Measurements from ENCODE around the gene CCDC27. TPM values are rescaled to one million over a fixed set of nuclear protein-coding genes. Genes with fewer than 3 reads are reported as not detected.

Gene CCDC27
- total and polyA plus RNA-seq, 3 donors from 2014 or later: 10.6 to 28.4 (median 18.3) TPM

GRCh38 chr1:3756394-3756793 is 4.1 kb downstream of the CCDC27 start:
- intact Hi-C loops (cut with DNase I; ENCODE audit: low total_unique reads): no loop called here
- Histone ChIP-seq H3K4me3 (no peak overlapping the region), H3K9me3 (no peaks in the 10 kb centered on the region), H3K36me3 (ENCODE audit: low read depth, missing control alignments) (no peaks in the 10 kb centered on the region), H3K27me3 (no peaks in the 10 kb centered on the region), H3K27ac (no peak overlapping the region), H3K4me1 (no peaks in the 10 kb centered on the region)
- no peak for DNase-seq
- TF ChIP-seq POLR2A (IDR thresholded peaks at IDR 0.05) (no peak), CTCF (IDR thresholded peaks at IDR 0.05) (no peak)
- 76 to 87% methylated on average over 21 of the region's 21 CpGs for WGBS, 2 donors

- Histone ChIP-seq H3K9me3 (no peaks in the 10 kb centered on the region), H3K27ac (no peak overlapping the region), H3K4me3 (no peak overlapping the region), H3K4me1 (no peaks in the 10 kb centered on the region), H3K27me3 (no peaks in the 10 kb centered on the region), H3K36me3 (ENCODE audit: low read depth, missing control alignments) (no peaks in the 10 kb centered on the region)
- 87 to 88% methylated on average over 6 of the region's 6 CpGs for WGBS, 2 donors
- no peak for TF ChIP-seq CTCF (IDR thresholded peaks at IDR 0.05)
- no peak for TF ChIP-seq POLR2A (IDR thresholded peaks at IDR 0.05)
- no peak for DNase-seq
- intact Hi-C loops (cut with DNase I; ENCODE audit: low total_unique reads): no loop called here
These were observed 6.9 kb downstream of the CCDC27 start for GRCh38 chr1:3759164-3759563.

- TF ChIP-seq CTCF (IDR thresholded peaks at IDR 0.05): no peak
- TF ChIP-seq POLR2A (IDR thresholded peaks at IDR 0.05): no peak
- Histone ChIP-seq H3K9me3 (no peaks in the 10 kb centered on the region), H3K27me3 (no peaks in the 10 kb centered on the region), H3K36me3 (ENCODE audit: low read depth, missing control alignments) (no peaks in the 10 kb centered on the region), H3K4me3 (no peak overlapping the region), H3K4me1 (no peaks in the 10 kb centered on the region), H3K27ac (no peak overlapping the region)
- intact Hi-C loops (cut with DNase I; ENCODE audit: low total_unique reads): no loop called here
- DNase-seq: no peak
- WGBS, 2 donors: 69 to 70% methylated on average over 6 of the region's 6 CpGs
These were observed 7.5 kb downstream of the CCDC27 start for GRCh38 chr1:3759796-3760195.

- WGBS, 2 donors: 89 to 92% methylated on average over 16 to 17 of the region's 17 CpGs
- Histone ChIP-seq H3K36me3 (ENCODE audit: low read depth, missing control alignments) (no peaks in the 10 kb centered on the region), H3K4me3 (no peak overlapping the region), H3K9me3 (no peaks in the 10 kb centered on the region), H3K27ac (no peak overlapping the region), H3K27me3 (no peaks in the 10 kb centered on the region), H3K4me1 (no peaks in the 10 kb centered on the region)
- intact Hi-C loops (cut with DNase I; ENCODE audit: low total_unique reads): no loop called here
- no peak for DNase-seq
- TF ChIP-seq CTCF (IDR thresholded peaks at IDR 0.05) (no peak), POLR2A (IDR thresholded peaks at IDR 0.05) (no peak)
These were observed 9.2 kb downstream of the CCDC27 start for GRCh38 chr1:3761296-3762010.
